SK-N-SH (cell line): Measurements from ENCODE around the gene MRPS33. TPM values are rescaled to one million over a fixed set of nuclear protein-coding genes. Genes with fewer than 3 reads are reported as not detected.

ENCODE experiments used
- CTCF ChIA-PET: fragments of 300-600, 350-600 bp; formaldehyde crosslinking; extraction: SDS; loops from one replicate; lab custom pipeline; 2021; lab: Yijun Ruan, JAX
- POLR2A ChIA-PET: fragments of 350-600 bp; sonication (Branson Sonifier 250); formaldehyde crosslinking; extraction: SDS; loops from one replicate; lab custom pipeline; 2020; ENCODE audit warnings: antibody characterized with exemption, inconsistent platforms; lab: Yijun Ruan, JAX
- DNase-seq: peaks from one replicate; pipeline ENCODE4 v3.0.0; 2012
- H2AFZ ChIP-seq: fragments of 200-600 bp; sonication (generic); 2 replicates; pipeline ENCODE4 v1.8.1; 2016; ENCODE audit warnings: antibody characterized with exemption, mild to moderate bottlenecking, low read depth
- H3F3A ChIP-seq: fragments of 200-600 bp; sonication (generic); replicated peaks from 2 replicates; pipeline ENCODE3; 2016; ENCODE audit warnings: antibody characterized with exemption, mild to moderate bottlenecking; ENCODE audit not compliant: insufficient read depth
- H3K27ac ChIP-seq, 2 experiments: fragments of 200-500 bp in 1 of 2; fragments of 200-600 bp in 1 of 2; sonication (Bioruptor generic) in 1 of 2; sonication (generic), shearing (Covaris generic) in 1 of 2; 2 replicates each; pipeline versions ENCODE4 v1.5.1 to v1.6.1; 2014 to 2016; ENCODE audit warnings: low read depth in 2 of 2, inconsistent platforms in 1 of 2, low read length in 1 of 2, mild to moderate bottlenecking in 1 of 2, mixed read lengths in 1 of 2
- H3K27me3 ChIP-seq: fragments of 200-600 bp; sonication (generic), shearing (Covaris generic); 2 replicates; pipeline ENCODE4 v1.6.1; 2016; ENCODE audit warnings: mixed run types; ENCODE audit not compliant: insufficient read depth
- H3K36me3 ChIP-seq, 2 experiments: fragments of 200-500 bp in 1 of 2; fragments of 200-600 bp in 1 of 2; sonication (Bioruptor generic) in 1 of 2; sonication (generic) in 1 of 2; replicated peaks in 1 of 2; 2 replicates each; pipeline versions ENCODE3 to v1.5.1; 2014 to 2016; ENCODE audit warnings: low read length in 1 of 2, mild to moderate bottlenecking in 1 of 2; ENCODE audit not compliant: insufficient read depth in 2 of 2, control insufficient read depth in 1 of 2
- H3K4me1 ChIP-seq, 2 experiments: fragments of 200-500 bp in 1 of 2; fragments of 200-600 bp in 1 of 2; sonication (Bioruptor generic) in 1 of 2; sonication (generic), shearing (Covaris generic) in 1 of 2; 2 replicates each; pipeline versions ENCODE4 v1.5.1 to v1.6.1; 2014 to 2016; ENCODE audit warnings: low read depth in 1 of 2, low read length in 1 of 2, mixed run types in 1 of 2; ENCODE audit not compliant: insufficient read depth in 2 of 2, control insufficient read depth in 1 of 2
- H3K4me2 ChIP-seq: fragments of 200-600 bp; sonication (generic), shearing (Covaris generic); 2 replicates; pipeline ENCODE4 v1.6.1; 2017; ENCODE audit warnings: mixed run types
- H3K4me3 ChIP-seq, 2 experiments: fragments of 200-500 bp in 1 of 2; fragments of 200-600 bp in 1 of 2; sonication (Bioruptor generic) in 1 of 2; sonication (generic), shearing (Covaris generic) in 1 of 2; 2 replicates each; pipeline versions ENCODE4 v1.5.1 to v1.8.1; 2014 to 2016; ENCODE audit warnings: low read depth in 2 of 2, inconsistent platforms in 1 of 2, low read length in 1 of 2, mild to moderate bottlenecking in 1 of 2, mixed read lengths in 1 of 2, moderate library complexity in 1 of 2
- H3K79me2 ChIP-seq: fragments of 200-600 bp; sonication (generic); 2 replicates; pipeline ENCODE4 v1.8.1; 2017; ENCODE audit warnings: mild to moderate bottlenecking; ENCODE audit not compliant: insufficient read depth
- H3K9ac ChIP-seq: fragments of 200-600 bp; sonication (generic); 2 replicates; pipeline ENCODE4 v1.6.1; 2017; ENCODE audit warnings: mixed run types
- H3K9me2 ChIP-seq: fragments of 200-600 bp; sonication (generic); 2 replicates; pipeline ENCODE4 v1.6.1; 2017; ENCODE audit warnings: mixed run types
- H3K9me3 ChIP-seq: fragments of 200-600 bp; sonication (generic); 2 replicates; pipeline ENCODE4 v1.6.1; 2017; ENCODE audit warnings: mixed run types, mild to moderate bottlenecking, moderate library complexity
- H4K20me1 ChIP-seq: fragments of 200-600 bp; sonication (generic); 2 replicates; pipeline ENCODE4 v1.6.1; 2017; ENCODE audit warnings: mild to moderate bottlenecking, mixed run types; ENCODE audit not compliant: insufficient read depth
- CHD2 ChIP-seq: fragments of 150-350 bp; IDR thresholded peaks from 2 replicates; pipeline ENCODE4 v1.6.1; 2018; ENCODE audit warnings: low read length; ENCODE audit not compliant: partially characterized antibody
- ELF1 ChIP-seq: IDR thresholded peaks from 2 replicates; pipeline ENCODE4 v1.4.0; 2012
- EZH2phosphoT487 ChIP-seq: fragments of 200-600 bp; sonication (generic); IDR thresholded peaks from 2 replicates; pipeline ENCODE4 v1.6.1; 2017; ENCODE audit warnings: low read depth, mixed run types, mild to moderate bottlenecking, antibody characterized with exemption, moderate library complexity, borderline replicate concordance
- FOSL2 ChIP-seq: IDR thresholded peaks from 2 replicates; pipeline ENCODE4 v1.4.0; 2012; ENCODE audit warnings: low read depth, mild to moderate bottlenecking, moderate library complexity, borderline replicate concordance
- FOXJ3 ChIP-seq: sonication (generic); formaldehyde crosslinking; IDR thresholded peaks from 2 replicates; pipeline ENCODE4 v1.5.1; 2020; ENCODE audit warnings: mild to moderate bottlenecking, missing genetic modification reagents
- GABPA ChIP-seq: IDR thresholded peaks from 2 replicates; pipeline ENCODE4 v1.4.0; 2012; ENCODE audit warnings: low read depth, mild to moderate bottlenecking
- GATA2 ChIP-seq: sonication (generic); formaldehyde crosslinking; IDR thresholded peaks from 2 replicates; pipeline ENCODE4 v1.5.0; 2020; ENCODE audit warnings: mild to moderate bottlenecking, missing genetic modification reagents
- IRF3 ChIP-seq: fragments of 150-350 bp; IDR thresholded peaks from 2 replicates; pipeline ENCODE4 v1.6.1; 2016; ENCODE audit warnings: mild to moderate bottlenecking, low read depth, low read length
- MAX ChIP-seq: IDR thresholded peaks from 2 replicates; pipeline ENCODE4 v1.4.0; 2012; ENCODE audit warnings: low read depth
- MEF2A ChIP-seq: IDR thresholded peaks from 2 replicates; pipeline ENCODE4 v1.4.0; 2012; ENCODE audit warnings: low read depth, borderline replicate concordance
- MXI1 ChIP-seq: IDR thresholded peaks from 2 replicates; pipeline ENCODE4 v1.6.1; 2012; ENCODE audit warnings: mild to moderate bottlenecking, low read depth, low read length, improper control_type of control experiment
- NRF1 ChIP-seq: IDR thresholded peaks from 2 replicates; pipeline ENCODE4 v1.6.1; 2012; ENCODE audit warnings: low read depth, mild to moderate bottlenecking, low read length
- POLR2AphosphoS5 ChIP-seq: IDR thresholded peaks from 2 replicates; pipeline ENCODE4 v1.6.1; 2012; ENCODE audit warnings: low read depth, low read length
- RAD21 ChIP-seq: IDR thresholded peaks from 2 replicates; pipeline ENCODE4 v1.6.1; 2012; ENCODE audit warnings: mild to moderate bottlenecking, low read length
- RFX5 ChIP-seq: IDR thresholded peaks from 2 replicates; pipeline ENCODE4 v1.6.1; 2012; ENCODE audit warnings: mild to moderate bottlenecking, improper control_type of control experiment, low read length
- SIN3A ChIP-seq: IDR thresholded peaks from 2 replicates; pipeline ENCODE4 v1.6.1; 2012; ENCODE audit warnings: low read depth, mild to moderate bottlenecking, low read length, moderate library complexity, borderline replicate concordance
- SMC3 ChIP-seq: IDR thresholded peaks from 2 replicates; pipeline ENCODE4 v1.6.1; 2012; ENCODE audit warnings: low read depth, low read length, improper control_type of control experiment
- TCF12 ChIP-seq: IDR thresholded peaks from 2 replicates; pipeline ENCODE4 v1.4.0; 2012
- TEAD4 ChIP-seq: IDR thresholded peaks from 2 replicates; pipeline ENCODE4 v1.4.0; 2012; ENCODE audit warnings: mild to moderate bottlenecking, borderline replicate concordance; ENCODE audit not compliant: insufficient read depth
- USF2 ChIP-seq: fragments of 150-350 bp; IDR thresholded peaks from 2 replicates; pipeline ENCODE4 v1.6.1; 2017; ENCODE audit warnings: antibody characterized with exemption, low read length, low read depth, borderline replicate concordance
- WGBS: methylation state at CpG from one replicate; pipeline ENCODE4 v1.1.6; 2017; ENCODE audit warnings: low lambda C conversion rate; 5-methylcytosine and 5-hydroxymethylcytosine counted together
- polyA plus RNA-seq, 3 experiments: library from polyadenylated mRNA; depleted of rRNA; stranded (reverse); fragments of >200 nt; gene quantifications; 2 replicates each; pipeline ENCODE4 v1.2.3, GENCODE V29; 2012

Gene MRPS33
- polyA plus RNA-seq, 1 of the 3 experiments (the other 2 are of a cell fraction): 88.8 TPM

GRCh38 chr7:141016349-141016748, 1.6 kb upstream of the MRPS33 start:
- no peaks in the 10 kb centered on the region for H3K27me3 ChIP-seq
- no peaks in the 10 kb centered on the region for H3K36me3 ChIP-seq
- no peak for DNase-seq
- H3K27ac ChIP-seq: no peak overlapping the region
- no peak overlapping the region for H3K9ac ChIP-seq
- H3K9me3 ChIP-seq: no peaks in the 10 kb centered on the region
- H3K4me3 ChIP-seq: no peak overlapping the region
- peaks cover 31% of the 10 kb centered on the region for H3K79me2 ChIP-seq
- CTCF ChIA-PET: interaction anchor here (0.6 to 4.8 kb wide), 4 partner anchors 203 to 633 kb away, joined by 3 to 45 read pairs (median 18); no protein-coding TSS in a partner anchor
- no peaks in the 10 kb centered on the region for H4K20me1 ChIP-seq
- peaks cover 13% of the 10 kb centered on the region for H3F3A ChIP-seq
- H2AFZ ChIP-seq: no peak overlapping the region
- no peaks in the 10 kb centered on the region for H3K9me2 ChIP-seq
- no peak for TF ChIP-seq RAD21
- TF ChIP-seq, all 33 proteins: peak for 0
- POLR2A ChIA-PET: no interaction called here
- no peak overlapping the region for H3K4me2 ChIP-seq
- peaks cover 6 to 16% of the 10 kb centered on the region in 2 experiments; a peak in 3 of 4 replicates for H3K4me1 ChIP-seq

- Histone ChIP-seq H3K36me3 (peaks cover 15 to 19% of the 10 kb centered on the region in 2 experiments), H4K20me1 (no peaks in the 10 kb centered on the region), H3K4me3 (peak overlapping the region; percentile 72 to 96), H3K4me2 (peak overlapping the region; percentile 76), H3K9me2 (no peaks in the 10 kb centered on the region), H3K27me3 (no peaks in the 10 kb centered on the region), H3K79me2 (peaks cover 37% of the 10 kb centered on the region), H3K4me1 (peaks cover 6 to 16% of the 10 kb centered on the region in 2 experiments; a peak in 3 of 4 replicates), H3K9ac (peak overlapping the region; percentile 80), H2AFZ (peak overlapping the region; percentile 82), H3F3A (peaks cover 13% of the 10 kb centered on the region), H3K27ac (peak overlapping the region; percentile 78 to 93), H3K9me3 (no peaks in the 10 kb centered on the region)
- ChIA-PET POLR2A (interaction anchor here (1.0 to 2.6 kb wide), 13 partner anchors 9 to 537 kb away, joined by 3 to 15 read pairs (median 5); partner anchors contain the start of genes AGK and BRAF), CTCF (interaction anchor here (0.6 to 9.1 kb wide), 35 partner anchors 11 to 724 kb away, joined by 3 to 177 read pairs (median 4); partner anchors contain the start of genes ADCK2, BRAF, DENND11 and SSBP1)
- 1% methylated on average over 14 of the region's 14 CpGs for WGBS
- peak; percentile 38 for DNase-seq
- TF ChIP-seq SIN3A (0 out of 2 replicates have a peak, but pooled peaks have one; percentile 49), MXI1 (peak; percentile 15; the same call in 1 of the 2 replicates), ELF1 (no peak)
Measured at GRCh38 chr7:141014125-141014523, 628 bp downstream of the MRPS33 start.

GRCh38 chr7:141013345-141013715, 1.4 kb downstream of the MRPS33 start:
- 51% methylated on average over 4 of the region's 4 CpGs for WGBS
- ChIA-PET POLR2A (interaction anchor here (1.0 to 2.6 kb wide), 5 partner anchors 8 to 339 kb away, joined by 3 to 15 read pairs (median 5); no protein-coding TSS in a partner anchor), CTCF (interaction anchor here (0.6 to 9.1 kb wide), 28 partner anchors 10 to 865 kb away, joined by 3 to 177 read pairs (median 5); partner anchors contain the start of genes ADCK2, BRAF and DENND11)
- Histone ChIP-seq H3K4me3 (peak overlapping the region; percentile 72 to 96), H3K4me1 (peaks cover 6 to 16% of the 10 kb centered on the region in 2 experiments; a peak in 3 of 4 replicates), H2AFZ (no peak overlapping the region), H3K27me3 (no peaks in the 10 kb centered on the region), H3K27ac (peak overlapping the region in 1 of 2 experiments; percentile 78; a peak in 3 of 4 replicates), H3K36me3 (peaks cover 20 to 21% of the 10 kb centered on the region in 2 experiments), H3K4me2 (peak overlapping the region; percentile 76), H4K20me1 (no peaks in the 10 kb centered on the region), H3K79me2 (peaks cover 37% of the 10 kb centered on the region), H3K9me3 (no peaks in the 10 kb centered on the region), H3K9me2 (no peaks in the 10 kb centered on the region), H3F3A (peaks cover 13% of the 10 kb centered on the region), H3K9ac (peak overlapping the region; percentile 80; the same call in 1 of the 2 replicates)
- DNase-seq: no peak
- no peak for TF ChIP-seq FOSL2
- TF ChIP-seq MAX: no peak
- TF ChIP-seq CHD2: no peak
- no peak for TF ChIP-seq NRF1
- no peak for TF ChIP-seq TCF12
- no peak for TF ChIP-seq TEAD4
- TF ChIP-seq FOXJ3 (CRISPR knock-in tag): no peak
- TF ChIP-seq SMC3: no peak
- TF ChIP-seq GATA2 (CRISPR knock-in tag): no peak
- TF ChIP-seq RFX5: no peak
- TF ChIP-seq RAD21: no peak
- no peak for TF ChIP-seq USF2
- no peak for TF ChIP-seq POLR2AphosphoS5
- TF ChIP-seq EZH2phosphoT487: no peak
- TF ChIP-seq MEF2A: no peak
- no peak for TF ChIP-seq GABPA
- TF ChIP-seq IRF3: no peak
